ENCODE results near the gene TC2N.
"Not testable (repeated sequence)": the region's sequence is repeated elsewhere in the genome, so short reads cannot be mapped to it uniquely, and the experiment has no call there.

TC2N gene

DNA sequence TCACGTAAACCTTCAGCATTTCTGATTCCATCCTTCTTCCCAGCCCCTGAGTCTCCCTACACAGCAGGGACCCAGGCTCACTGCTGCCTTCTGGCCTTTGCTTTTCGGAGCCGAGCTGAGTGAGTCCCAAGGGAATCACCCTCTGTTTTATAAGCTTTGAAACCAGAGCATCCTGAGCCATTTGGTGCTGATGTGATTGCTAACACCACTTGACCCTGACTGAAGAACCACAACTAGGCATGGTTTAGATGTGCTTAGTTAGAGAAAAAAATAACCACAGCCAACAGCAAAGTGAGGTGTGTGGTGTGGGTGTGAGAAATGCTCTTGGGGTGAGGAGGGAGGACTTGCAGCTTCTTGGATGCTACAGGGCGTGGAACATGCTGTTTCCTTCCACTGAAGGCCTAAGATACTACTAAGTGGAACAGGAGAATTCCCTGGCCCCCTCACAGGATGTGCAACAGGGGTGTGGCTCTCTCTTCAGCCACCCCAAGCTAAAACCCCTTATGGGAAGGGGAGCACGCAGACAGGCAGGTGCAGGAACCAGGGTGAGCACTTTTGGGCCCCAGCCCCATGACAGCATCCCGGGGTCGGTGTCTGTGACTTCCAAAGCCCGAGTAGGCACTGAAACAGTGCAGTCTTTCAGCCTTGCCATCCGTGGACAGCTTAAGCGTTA is at the start of gene TC2N:
TC2N (minus strand) TSS at position 221 of the 673 bp plus-strand sequence. CDS start 53,767 bp downstream, outside the sequence.
- FAIRE-seq (no peak), DNase-seq (ENCODE audit: low spot score) (no peak)

DNA sequence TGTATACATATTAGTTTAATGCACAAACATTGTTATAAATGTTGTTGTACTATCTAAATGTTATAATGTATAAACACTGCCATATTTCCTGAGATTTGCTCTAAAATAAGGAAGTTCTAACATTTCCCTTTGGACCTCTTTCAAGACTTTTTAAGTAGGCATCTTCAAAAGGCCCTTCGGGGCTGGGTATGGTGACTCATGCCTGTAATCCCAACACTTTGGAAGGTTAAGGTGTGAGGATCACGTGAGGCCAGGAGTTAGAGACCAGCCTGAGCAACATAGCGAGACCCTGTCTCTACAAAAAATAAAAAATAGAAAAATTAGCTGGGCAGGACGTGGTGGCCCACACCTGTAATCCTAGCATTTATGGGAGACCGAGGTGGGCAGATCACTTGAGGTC is 44.7 kb upstream of the TC2N start:
- DNase-seq (ENCODE audit: low spot score) = no peak
- no peak for FAIRE-seq

DNA sequence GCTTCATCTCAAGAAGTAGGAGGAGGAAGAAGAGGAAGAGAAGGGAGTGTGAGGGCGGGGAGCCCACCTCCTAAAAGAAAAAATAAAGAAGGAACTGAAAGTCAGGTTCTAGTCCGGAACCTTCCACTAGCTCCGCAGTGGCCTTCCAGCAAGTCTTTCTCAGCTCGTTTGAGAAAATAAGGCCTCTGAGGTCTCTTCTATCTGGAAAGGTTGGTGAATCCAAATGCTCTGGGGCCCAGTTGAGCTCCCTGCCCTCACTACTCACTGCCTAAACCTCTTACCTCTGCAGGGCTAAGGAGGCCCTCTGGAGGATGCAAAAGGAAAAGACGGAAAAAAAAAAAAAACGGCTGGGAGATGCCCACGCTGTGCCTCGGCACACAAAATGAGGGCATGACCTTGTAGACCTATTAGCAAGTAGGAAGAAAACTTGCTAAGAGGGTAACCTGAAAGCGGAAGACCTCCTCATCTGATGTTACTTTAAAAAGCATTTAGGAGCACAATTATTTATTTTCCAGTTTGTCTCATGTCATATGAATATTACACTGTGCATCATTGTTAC is 44.2 kb upstream of the TC2N start:
- no peak for FAIRE-seq
- DNase-seq (ENCODE audit: low spot score) = no peak

DNA sequence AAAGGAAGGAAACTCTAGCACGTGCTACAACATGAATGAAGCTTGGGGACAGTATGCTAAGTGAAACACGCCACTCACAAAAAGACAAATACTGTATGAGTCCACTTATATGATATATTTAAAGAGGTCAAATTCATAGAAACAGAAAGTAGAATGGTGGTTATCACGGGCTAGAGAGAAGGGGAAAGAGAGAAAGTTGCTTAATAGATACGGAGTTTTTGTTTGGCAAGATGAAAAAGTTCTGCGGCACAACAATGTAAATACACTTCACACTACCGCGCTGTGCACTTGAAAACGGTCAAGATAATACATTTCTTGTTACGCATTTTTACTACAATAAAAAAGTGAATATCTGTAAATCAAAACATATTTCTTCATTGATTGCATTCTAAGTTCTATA is 42.9 kb upstream of the TC2N start:
- no peak for FAIRE-seq

DNA sequence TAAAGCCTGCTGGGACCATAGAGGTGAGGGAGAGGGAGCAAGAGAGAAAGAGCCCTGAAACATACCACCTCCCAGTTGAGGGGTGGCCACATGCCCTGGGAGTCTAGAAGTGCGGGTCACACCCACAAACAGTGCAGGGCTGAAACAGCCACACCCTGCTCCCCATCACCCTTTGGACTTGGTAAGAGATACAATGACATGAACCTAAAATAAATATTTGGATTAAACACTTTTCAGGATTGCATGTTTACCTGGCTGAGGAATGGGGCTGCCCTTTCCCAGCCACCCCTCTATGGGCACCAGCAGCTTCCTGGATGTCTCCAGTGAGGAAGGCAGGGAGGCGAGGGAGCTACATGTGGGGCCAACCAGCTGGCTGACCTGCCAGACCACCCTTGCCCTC is 39.0 kb upstream of the TC2N start:
- no peak for FAIRE-seq

More for the DNA sequence above, 42.9 kb upstream of the TC2N start:
- DNase-seq (ENCODE audit: low spot score) = no peak

DNA sequence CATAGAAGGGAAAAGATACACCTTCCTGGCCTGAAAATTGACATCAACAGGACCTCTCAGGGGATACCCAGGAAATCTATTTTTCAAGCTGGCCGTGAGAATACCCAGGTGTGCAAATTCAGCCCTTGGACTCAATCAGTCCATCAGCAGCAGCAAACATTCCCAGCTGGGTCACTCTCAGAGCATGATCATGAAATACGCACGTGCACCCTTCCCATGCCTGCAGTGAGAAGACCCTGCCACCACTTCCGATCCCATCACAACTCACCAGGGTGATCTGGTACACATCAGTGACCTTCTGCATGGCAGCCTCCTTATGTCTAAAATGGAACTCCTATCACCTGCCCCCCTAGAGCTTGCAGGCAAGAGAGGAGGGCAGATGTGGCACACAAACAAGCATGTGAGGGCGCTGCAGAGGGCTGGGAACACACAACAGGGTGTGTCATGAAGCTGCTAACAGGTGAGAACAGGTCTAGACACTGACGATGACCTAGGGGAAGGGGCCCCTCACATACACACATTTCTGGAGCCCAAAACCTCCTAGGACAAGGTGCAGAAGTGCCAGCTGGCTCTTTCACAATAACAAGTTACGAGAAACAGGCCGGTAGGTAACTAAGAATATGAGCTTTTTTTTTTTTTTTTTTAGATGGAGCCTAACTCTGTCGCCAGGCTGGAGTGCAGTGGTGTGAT is 37.8 kb upstream of the TC2N start:
- DNase-seq (ENCODE audit: low spot score) (no peak), FAIRE-seq (no peak)

More for the DNA sequence above, 39.0 kb upstream of the TC2N start:
- no peak for DNase-seq (ENCODE audit: low spot score)

DNA sequence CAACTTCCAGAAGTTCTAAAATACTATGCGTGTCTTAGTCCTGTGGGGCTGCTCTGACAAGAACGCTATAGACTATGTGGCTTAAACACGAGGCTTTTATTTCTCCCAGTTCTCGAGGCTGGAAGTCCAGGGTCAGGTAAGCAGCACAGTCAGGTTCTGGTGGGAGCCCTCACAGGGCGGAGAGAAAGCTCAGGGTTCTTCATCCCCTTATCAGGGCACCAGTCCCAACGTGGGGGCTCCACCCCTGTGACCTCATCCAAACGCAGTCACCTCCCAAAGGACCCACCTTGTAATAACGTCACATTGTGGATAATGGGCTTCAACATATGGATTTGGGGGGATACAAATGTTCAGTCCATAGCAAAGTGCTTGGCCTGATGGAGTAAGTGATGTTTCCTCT is 37.1 kb upstream of the TC2N start:
- DNase-seq (ENCODE audit: low spot score) (no peak), FAIRE-seq (no peak)

DNA sequence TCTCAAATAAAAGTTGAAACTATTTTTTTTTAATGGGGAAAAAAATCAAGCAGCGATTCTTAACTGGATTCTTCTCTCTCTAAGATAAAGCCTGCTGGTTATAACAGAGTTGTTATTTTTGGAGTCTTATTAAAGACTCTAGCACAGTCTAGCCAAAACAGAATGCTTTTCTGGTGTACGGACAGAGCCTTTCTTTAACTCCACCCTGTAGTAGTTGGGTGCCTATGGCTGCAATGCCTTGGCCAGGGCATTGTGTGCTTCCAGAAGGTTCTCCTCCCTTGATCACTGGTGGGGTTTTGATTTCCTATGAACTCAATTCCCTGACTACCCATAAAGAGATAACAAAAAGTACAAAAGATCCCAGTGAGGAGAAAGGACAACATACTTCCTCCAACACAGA is 35.7 kb upstream of the TC2N start:
- DNase-seq (ENCODE audit: low spot score) (no peak), FAIRE-seq (no peak)

DNA sequence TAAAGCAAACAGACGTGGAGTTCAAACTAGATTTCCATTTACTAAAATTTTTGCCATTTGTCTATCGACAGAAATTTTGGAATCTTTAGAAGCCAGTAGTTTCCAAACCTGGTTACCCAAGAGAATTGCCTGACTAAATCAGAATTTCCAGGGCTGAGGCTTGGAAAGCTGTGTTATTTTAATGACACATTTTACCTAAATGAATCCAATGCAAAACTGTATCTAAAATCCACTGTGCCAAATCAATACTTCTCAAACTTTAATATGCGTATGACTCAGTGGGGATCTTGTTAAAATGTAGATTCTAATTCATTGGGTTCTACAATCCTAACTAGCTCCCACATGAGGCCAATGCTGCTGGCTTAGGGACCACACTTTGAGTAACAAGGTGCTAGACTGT is 35.0 kb upstream of the TC2N start:
- FAIRE-seq = no peak
- no peak for DNase-seq (ENCODE audit: low spot score)

DNA sequence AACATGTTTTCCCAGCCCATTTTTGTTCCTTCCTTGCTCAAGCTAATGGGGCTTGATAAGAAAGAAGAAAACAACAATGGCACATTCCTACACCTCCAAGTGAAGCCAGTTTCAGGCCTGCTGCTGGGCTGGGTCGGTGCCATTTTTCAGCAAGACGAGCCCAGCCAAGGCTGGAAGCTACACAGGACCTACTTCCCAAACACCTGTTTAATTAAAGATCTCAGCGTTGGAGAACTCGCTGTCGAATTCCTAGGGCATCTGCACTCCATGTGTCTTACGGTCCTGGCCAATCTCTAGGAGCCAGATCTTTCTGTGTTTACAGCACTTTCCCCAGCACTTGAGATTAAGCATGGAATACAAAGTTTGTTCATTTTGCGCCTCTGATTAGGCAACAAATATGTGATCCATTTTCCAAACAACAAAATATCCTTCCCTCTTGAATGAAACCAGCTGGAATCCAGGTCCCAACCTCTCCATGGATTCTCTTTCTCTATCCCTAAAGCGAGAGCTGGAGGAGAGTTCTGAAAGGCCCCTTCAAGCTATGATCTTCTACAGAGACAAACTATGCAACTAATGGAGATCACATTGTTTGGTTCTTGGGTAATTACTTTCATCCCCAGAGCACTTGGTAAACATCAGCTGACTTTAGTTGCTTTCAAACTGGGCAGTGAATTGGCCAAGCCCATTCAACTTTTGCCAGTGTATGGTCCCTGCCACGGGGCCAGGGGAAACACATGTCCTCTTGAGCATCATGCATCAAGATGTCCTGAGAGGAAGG is 34.3 kb upstream of the TC2N start:
- FAIRE-seq (no peak), DNase-seq (ENCODE audit: low spot score) (no peak)

DNA sequence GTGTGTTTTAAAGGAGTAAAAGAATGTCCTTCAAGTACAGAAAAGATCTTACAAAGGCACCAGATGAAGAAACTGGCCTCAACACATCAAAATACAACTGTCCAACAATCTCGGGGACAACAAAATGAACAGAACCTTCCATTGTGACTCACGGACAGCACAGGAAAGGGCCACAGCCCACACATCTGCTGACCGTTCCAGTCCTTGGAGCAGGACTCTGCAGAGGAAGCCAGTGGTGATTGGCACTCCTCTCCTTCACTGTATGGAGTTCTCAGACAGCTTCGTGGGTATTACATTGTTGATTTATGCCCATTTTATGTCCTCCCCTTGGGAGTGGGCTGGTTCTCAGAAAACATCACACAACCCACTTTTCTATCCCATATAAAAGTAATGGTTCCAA is 32.5 kb upstream of the TC2N start:
- no peak for DNase-seq (ENCODE audit: low spot score)
- FAIRE-seq = no peak

DNA sequence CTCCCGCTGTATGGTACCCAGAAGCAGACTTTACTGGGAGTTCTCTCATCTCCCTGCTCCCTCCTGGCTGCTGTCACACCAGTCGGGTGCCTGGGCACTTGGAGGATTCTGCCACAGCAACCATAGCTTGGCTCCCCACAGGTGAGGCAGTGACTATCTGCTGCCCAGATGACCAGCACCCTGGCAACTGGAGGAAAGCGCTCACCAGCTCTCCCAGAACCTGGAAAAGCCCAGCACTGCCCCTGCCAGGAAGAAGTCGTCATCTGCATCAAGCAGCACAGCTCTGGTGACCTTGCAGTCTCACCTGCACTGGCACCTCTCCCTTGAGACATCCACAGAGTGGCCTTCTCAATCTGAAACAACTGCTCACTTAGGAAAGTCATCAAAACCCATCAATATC is 31.9 kb upstream of the TC2N start:
- no peak for DNase-seq (ENCODE audit: low spot score)

DNA sequence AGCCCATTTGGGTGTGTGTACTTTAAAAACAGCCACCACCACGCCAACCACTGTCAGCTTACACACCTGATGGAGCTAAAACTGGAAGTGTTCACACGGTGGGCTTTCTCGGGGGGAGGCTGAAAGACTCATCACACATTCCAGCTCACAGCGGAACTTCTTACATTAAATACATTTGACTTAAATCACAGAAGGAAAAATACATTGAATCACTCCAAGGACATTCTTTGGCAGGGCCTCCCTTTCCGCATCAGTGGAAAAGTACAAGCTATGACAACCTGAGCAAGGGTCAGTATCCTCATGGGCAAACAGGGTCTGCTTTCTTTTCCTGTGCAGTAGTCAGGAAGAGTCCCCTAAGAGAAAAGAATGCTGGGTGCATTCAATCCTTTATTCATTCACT is 31.0 kb upstream of the TC2N start:
- no peak for DNase-seq (ENCODE audit: low spot score)

More for the DNA sequence above, 31.9 kb upstream of the TC2N start:
- no peak for FAIRE-seq

DNA sequence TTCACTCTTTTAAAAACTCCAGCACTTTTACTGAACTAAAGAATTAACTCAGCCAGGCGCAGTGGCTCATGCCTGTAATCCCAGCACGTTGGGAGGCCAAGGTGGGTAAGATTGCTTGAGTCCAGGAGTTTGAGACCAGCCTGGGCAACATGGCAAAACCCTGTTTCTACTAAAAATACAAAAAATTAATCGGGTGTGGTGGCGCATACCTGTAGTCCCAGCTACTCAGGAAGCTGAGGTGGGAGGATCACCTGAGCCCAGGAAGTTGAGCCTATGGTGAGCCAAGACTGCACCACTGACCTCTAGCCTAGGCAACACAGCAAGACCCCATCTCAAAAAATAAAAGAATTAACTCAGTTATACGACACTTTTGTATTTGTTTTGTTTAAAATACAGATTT is 30.4 kb upstream of the TC2N start:
- not testable (repeated sequence) for FAIRE-seq; DNase-seq (ENCODE audit: low spot score)

More for the DNA sequence above, 31.0 kb upstream of the TC2N start:
- no peak for FAIRE-seq

DNA sequence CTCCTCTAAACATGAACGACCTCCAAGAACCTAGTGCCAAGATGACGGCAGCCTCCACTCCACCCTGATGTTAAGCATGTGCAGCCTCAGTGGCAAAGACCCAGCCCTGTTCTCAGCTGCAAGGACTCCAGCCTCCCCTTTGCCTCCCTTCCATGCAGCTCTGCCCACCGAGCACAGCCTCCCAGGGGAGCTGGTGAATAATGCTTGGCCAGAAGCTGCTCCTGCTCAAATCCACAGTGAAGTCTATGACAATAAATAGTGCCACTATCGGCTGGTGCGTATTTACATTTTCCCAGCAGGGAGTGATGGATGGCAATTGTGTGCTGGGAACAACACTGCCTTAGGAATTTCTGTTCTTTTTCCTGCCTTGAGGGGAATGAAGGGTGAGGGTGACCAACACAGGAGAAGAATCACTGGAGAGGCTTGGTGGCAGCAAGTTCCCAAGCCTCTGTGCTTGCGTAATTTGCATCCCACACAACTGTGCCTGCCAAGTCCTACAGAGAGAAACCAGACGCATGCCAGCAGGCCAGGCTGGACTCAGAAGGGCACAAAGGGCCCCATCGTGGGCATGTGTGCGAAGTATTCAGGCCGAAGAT is 29.9 kb upstream of the TC2N start:
- FAIRE-seq = no peak
- no peak for DNase-seq (ENCODE audit: low spot score)

DNA sequence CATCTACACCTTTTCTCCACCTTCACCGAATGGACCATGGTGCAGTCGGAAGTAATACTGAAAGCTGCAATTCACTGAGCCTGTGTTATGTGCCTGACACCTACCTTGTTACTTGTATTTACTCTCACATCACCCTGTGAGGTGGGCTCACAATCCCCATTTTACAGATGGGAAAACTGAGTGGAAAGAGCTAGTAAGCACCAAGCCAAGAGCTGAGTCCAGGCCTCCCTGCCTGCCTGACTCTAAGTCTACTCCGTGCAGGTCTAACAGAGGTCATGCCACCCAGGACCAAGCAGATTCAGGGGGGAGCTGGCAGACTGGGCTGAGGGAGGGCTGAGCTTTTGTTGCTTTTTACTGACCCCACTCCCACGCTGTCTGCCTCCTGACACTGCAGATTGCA is 29.1 kb upstream of the TC2N start:
- DNase-seq (ENCODE audit: low spot score) (no peak), FAIRE-seq (no peak)

DNA sequence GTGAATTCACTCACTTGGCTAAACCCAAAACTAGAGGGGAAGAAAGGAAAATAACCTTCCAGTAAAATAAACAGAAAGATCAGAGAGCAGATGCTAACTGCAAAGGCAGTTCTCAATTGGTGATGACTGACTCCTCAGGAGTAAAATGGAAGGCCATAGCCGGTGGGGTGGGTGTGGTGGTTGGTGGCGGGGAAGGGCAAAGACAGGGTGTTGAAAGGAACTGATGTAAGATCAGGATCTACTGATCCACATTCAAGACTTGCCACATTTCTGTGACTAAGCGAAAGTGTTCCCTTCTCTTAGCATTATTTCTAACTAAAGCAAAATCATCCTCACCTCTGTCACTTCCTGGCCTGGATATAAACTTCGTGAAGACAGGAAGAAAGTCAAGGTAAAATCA is 26.3 kb upstream of the TC2N start:
- FAIRE-seq (no peak), DNase-seq (ENCODE audit: low spot score) (no peak)

DNA sequence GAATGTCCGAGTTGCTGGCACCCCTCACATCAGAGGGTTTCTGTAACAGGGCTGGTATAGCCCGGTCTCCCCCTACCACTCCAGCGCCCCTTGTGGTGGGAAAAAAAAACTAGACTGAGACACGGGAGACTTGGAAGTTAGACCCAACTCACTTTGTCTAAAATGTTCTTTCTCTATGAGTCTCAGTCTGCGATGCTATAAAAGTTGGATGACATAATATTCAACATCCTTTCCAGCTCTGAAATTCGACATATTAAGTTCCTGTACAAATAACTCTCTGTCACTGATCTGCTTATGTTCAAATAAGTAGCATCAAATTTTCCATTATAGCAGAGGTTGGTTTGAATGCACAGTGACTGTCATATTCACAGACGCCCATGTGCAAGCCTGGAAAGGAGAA is 25.7 kb upstream of the TC2N start:
- no peak for FAIRE-seq
- DNase-seq (ENCODE audit: low spot score) = no peak

DNA sequence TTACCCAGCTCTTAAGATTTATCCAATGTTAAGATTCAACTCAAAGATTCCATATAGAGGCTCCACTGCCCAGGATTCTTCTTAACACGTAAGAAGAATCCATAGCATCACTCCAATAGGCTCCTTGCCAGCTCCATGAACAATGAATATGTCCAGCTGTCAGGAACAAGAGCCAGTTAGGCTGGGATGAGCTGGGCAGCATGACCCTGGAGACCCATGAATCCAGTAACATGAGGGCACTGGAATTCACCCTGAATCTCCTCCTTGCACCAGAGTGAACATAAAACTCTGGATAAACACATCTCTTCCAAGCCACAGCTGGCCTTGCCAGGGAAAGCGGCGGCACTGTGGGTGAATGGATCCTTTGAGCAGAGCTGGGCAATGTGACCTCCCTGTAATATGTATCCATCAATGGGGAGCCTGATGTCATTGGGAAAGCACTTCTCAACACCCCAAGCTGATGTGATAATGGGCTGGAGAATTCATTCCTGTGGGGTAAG is 24.4 kb upstream of the TC2N start:
- FAIRE-seq (no peak), DNase-seq (ENCODE audit: low spot score) (no peak)

DNA sequence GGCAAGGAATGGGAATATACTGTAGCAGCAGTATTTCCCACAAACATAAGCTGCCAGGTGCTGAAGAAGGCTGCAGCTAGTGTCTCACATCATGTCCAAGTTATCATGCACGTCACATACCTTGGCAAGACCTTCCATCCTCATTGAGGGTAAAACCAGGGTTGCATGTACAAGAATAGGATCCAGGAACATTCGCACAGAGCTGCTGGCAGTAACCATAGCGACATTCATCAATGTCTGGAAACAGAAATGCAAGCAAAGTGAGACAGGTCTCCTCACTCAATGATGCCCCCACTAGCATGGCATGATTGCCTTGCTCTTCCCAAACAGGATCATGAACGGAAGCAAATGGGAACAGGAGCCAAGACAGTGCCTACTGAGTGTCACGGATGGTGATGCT is 23.8 kb upstream of the TC2N start:
- DNase-seq (ENCODE audit: low spot score) (no peak), FAIRE-seq (no peak)

DNA sequence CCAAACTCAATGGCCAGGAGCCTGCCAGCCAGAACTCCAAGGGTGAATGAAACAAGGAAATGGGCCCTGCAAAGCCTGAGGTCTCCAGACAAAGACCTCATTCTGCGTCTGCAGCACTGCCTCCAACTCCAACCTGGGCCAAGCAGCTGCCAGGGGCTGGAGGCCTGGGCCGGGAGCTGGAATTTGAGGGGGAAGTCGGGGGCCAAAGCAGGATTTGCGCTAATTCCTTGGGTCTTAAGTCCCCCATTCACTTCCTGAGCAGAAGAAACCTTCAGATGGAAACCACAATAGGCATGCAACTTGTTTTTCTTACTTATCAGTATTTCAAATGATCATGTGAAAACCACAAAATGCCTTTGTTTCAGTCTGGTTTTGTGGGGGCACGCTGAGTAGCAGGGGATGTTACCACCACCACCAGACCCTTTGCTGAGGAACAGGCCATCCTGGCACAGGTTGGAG is 23.0 kb upstream of the TC2N start:
- no peak for FAIRE-seq
- no peak for DNase-seq (ENCODE audit: low spot score)
